Measurements from ENCODE around the gene ARHGEF17.
"Not testable (repeated sequence)": the region's sequence is repeated elsewhere in the genome, so short reads cannot be mapped to it uniquely, and the experiment has no call there.

ARHGEF17 gene

DNA sequence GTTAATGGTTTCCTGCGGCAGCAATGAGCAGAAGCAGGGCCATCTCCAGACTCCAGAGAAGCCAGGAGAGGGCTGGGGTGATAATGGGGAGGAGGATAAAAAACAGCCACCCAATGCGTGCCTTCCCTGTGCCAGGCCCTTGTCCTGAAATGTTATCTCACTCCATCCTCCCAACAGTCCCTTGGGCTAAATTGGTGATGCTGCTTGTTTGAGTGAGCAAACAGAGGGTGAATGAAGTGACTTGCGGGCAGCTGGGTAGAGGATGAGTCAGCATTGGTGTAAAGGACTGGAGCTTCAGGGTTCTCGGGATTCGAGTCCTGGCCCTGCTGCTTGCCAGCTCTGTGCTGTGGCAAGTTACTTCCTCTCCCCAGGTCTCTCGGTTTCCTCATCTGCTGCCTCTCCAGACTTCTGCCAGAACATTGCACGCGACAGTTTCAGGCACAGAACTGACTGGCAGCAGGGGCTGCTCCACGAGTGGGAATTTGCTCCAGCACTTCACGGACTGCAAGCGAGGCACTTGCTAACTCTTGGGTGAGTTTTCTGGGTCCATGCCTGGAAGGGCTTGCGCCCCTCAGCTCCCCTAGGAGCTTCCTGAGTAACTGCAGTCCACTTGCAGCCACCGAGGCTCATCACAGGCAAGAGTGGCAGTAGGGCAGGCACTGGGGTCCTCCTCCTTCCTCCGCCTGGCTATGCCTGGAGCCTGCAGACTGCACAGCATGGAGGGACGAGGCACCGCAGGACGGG lies 36.0 kb upstream of the ARHGEF17 start, which contains the start of gene P2RY6:
TSS of gene P2RY6 (plus strand) at position 403 of the 744 bp plus-strand sequence. CDS start 24,181 bp downstream, outside the sequence.
- DNase-seq (ENCODE audit: low read depth in 3 of 3, low spot score in 1 of 3), result no peak

DNA sequence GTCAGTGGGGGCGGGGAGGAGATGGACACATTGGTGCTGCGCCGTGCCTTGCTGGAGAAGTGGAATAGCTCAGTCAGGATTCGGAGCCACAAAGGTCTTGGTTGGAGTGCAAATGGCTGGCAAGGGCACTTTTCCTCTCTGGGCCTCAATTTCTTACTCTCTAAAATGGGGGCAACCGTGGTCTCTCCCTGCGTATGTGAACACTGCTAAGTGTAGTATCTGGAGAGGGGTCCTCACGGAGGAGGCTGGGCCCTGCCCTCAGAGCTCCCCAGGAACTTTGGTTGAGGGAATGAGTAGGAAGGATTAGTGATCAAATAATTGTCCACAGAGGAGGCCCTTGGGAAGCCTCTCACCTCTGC lies 35.4 kb upstream of the ARHGEF17 start:
- DNase-seq (ENCODE audit: low read depth in 3 of 3, low spot score in 1 of 3), result no peak

GRCh38 chr11:73273222-73273895 lies 34.7 kb upstream of the ARHGEF17 start:
- DNase-seq (ENCODE audit: low read depth in 3 of 3, low spot score in 1 of 3), result no peak

- not testable (repeated sequence) for DNase-seq (ENCODE audit: low read depth in 3 of 3, low spot score in 1 of 3)
These were observed 33.9 kb upstream of the ARHGEF17 start for GRCh38 chr11:73274191-73274590.

- DNase-seq (ENCODE audit: low read depth in 3 of 3, low spot score in 1 of 3), result no peak
These were observed 33.2 kb upstream of the ARHGEF17 start for GRCh38 chr11:73274722-73275380.

DNA sequence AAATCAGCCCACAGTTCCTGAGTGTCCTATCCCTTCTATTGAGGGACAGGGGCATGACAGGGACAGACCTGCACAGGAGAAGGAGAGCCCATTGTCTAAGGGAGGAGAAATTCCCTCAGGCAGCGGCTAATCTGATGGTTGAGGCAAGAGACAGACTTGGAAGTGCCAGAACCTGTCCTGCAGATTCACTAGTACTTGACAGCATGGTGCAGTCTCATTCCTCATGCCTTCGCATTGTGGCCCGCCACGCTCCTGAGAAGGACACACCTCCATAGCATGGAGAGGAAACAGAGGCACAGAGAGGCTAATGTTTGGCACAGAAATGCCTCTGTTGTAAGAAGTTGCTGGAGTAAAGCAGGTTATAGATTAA lies 32.7 kb upstream of the ARHGEF17 start:
- no peak for DNase-seq (ENCODE audit: low read depth in 3 of 3, low spot score in 1 of 3)

DNA sequence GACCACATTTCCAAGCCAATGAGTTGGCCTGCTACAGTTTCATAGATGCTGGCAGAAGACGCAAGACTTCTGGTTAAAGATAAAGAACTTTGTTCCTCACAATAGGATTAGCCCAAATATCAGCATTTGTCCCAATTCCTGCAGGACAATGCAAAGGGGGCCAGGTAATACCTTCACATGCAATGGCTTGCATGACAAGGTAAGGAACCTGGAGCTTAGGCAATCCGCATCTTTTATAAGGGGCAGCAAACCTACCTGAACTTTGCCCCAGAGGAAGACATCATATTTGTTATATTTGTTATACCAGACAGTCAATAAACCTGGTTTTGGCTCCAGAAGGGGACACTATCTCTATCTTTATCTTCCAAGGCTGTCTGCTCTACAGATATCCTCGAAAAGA lies 30.6 kb upstream of the ARHGEF17 start:
- DNase-seq (ENCODE audit: low read depth in 3 of 3, low spot score in 1 of 3), result no peak

- no peak for DNase-seq (ENCODE audit: low read depth in 3 of 3, low spot score in 1 of 3)
These were observed 27.4 kb upstream of the ARHGEF17 start for GRCh38 chr11:73280626-73281025.

DNA sequence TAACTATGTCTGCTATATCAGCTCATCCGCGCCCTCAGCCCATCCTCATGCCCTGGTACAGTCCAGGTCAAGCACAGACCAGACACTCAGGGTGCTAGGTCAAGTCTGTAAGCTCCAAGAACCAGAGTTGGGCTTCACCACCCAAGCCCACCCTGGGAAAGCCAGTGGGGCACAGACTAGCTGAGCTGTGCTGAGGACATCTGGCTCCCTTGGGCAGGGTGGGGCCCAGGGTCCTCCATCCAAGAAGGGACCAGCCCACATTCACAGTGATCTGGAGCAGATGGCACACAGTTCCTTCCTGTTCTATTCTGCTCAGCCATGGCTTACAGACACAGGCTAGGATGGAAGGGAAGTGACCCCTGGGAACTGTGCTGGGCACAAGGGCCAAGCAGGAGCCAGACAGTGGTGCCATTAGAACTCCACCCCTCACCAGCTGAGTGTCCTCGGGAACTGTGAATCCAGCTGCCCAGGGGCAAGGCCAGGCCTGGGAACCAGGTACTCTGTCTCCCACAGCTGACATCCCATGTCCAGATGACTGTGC lies 26.8 kb upstream of the ARHGEF17 start:
- DNase-seq (ENCODE audit: low read depth in 3 of 3, low spot score in 1 of 3), result no peak

- DNase-seq (ENCODE audit: low read depth in 3 of 3, low spot score in 1 of 3), result no peak
These were observed 26.0 kb upstream of the ARHGEF17 start for GRCh38 chr11:73281796-73282660.

- no peak for DNase-seq (ENCODE audit: low read depth in 3 of 3, low spot score in 1 of 3)
These were observed 24.6 kb upstream of the ARHGEF17 start for GRCh38 chr11:73283276-73284000.

GRCh38 chr11:73284106-73284505 lies 24.0 kb upstream of the ARHGEF17 start:
- no peak for DNase-seq (ENCODE audit: low read depth in 3 of 3, low spot score in 1 of 3)

DNA sequence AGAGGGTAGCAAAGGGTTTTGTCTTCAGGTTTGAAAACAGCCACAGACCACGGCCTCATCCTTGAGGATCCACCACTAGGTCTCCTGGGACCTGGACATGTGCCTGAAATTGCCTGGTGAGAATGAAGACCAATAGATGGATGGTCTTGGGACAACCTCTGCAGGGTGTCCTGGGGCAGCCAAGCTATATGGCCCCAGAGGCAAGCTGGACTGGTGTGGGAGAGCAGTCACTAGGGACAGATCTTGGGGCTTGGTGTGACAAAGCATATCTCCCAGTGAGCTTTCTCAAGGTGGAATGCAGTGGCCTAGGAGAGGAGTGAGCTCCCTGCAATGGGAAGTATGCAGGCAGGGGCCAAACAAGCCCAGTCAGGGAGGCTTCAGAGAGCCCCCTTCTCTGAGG lies 22.4 kb upstream of the ARHGEF17 start:
- DNase-seq (ENCODE audit: low read depth in 3 of 3, low spot score in 1 of 3), result no peak

DNA sequence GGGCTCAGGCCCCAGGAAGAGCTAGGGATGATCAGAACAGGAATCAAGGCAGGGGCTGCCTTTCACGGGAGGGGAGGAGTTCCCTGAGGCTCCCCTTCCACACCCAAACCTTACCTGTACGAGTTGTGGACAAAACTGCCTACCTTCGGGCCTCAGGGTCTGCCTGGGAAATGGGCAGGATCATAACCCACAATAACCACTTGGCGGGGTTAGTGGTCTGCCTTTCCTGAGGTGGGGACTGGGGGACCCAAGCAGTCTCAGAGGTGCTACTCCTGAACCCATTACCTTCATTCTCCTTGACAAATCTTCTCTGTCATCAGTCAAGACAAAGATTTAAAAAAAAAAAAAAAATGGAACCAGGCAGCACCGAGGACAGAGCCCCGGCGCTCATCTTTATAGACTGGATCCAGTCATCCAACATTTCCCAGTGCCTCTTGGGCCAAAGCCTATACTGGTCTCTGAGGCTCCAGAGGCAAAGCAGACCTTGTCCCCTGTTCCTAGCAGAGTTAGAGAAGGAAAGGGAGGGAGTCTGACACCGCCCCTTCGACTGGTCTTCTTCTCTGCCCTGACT lies 21.8 kb upstream of the ARHGEF17 start:
- no peak for DNase-seq (ENCODE audit: low read depth in 3 of 3, low spot score in 1 of 3)

- no peak for DNase-seq (ENCODE audit: low read depth in 3 of 3, low spot score in 1 of 3)
These were observed 20.5 kb upstream of the ARHGEF17 start for GRCh38 chr11:73287400-73288101.

GRCh38 chr11:73288192-73288872 lies 19.7 kb upstream of the ARHGEF17 start:
- DNase-seq (ENCODE audit: low read depth in 3 of 3, low spot score in 1 of 3), result no peak

DNA sequence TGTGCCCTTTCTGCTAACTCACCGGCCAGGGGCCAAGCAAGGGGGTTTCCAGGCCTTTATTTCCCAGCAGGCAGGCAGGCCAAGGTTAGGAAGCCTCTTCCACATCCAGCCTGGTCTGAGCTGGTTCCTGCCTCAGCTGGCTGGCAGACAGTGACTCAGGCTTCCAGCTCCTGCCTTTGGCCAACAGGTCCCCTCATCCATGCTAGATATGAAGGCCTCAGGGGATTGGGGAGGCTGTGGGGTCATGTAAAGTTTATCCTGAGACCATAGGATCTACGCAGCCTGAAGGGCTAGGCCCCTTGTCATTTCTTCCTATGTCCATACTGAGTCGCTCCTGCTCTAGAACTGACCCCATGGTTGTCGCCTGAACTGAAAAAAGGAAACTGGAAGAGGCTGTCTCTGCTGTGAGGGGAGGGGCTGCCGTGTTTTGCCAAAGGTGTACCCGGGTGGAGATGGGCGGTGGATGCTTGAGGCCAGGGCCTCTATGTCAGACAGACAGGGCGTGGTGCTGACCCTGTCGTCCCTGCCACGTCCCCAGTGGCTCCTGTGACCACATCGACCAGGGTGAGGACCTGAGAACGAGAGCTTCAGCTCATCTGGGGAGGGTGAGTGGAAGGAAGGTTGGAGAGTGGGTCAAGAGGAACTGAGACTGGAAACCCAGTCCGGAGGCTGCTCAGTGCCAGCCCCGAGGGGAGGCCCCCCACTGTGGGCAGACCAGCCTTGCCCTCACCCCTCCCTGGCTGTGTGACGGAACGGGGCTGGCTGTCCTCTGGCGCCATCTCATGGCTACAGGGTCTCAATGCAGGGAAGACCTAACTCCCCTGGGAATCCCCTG lies 19.0 kb upstream of the ARHGEF17 start:
- DNase-seq (ENCODE audit: low read depth in 3 of 3, low spot score in 1 of 3), result peak in 2 of 3 donors; percentile 11 to 21

DNA sequence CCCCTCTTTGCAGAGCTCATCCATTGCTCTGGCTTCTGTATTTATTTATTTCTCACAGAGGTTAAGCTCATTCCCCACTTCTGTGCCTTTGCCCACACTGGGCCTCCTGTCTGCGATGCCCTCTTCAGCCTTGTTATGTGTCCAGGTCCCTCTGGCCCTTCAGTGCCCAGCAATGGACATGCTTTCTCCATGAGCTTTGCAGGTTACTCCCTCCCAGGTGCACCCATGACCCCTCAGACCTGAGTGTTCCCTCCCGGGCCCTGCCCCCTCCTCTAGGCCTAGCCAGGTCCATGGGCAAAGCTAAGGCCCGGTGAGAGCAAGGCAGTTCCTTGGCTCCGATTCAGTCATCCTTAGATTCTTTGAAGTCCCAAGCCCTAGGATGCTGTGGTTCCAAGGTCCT lies 17.5 kb upstream of the ARHGEF17 start:
- DNase-seq (ENCODE audit: low read depth in 3 of 3, low spot score in 1 of 3), result no peak

Measured in stimulated activated CD4-positive, alpha-beta T cell treated with anti-CD3 and anti-CD28 coated beads, TNF-alpha, amount 100 ng/mL, for 1 hour (primary cell).